Testis (tissue), 2 donors: Measurements from ENCODE around the gene BAZ1B.

Experiments
- CTCF ChIP-seq, 3 experiments: fragments of 450-650 bp in 2 of 3; fragments of 200-600 bp in 1 of 3; sonication (generic) in 1 of 3; IDR thresholded peaks; one replicate each; pipeline ENCODE4 v1.5.1; 2016 to 2019; ENCODE audit warnings: antibody characterized with exemption in 3 of 3, mild to moderate bottlenecking in 2 of 3, moderate library complexity in 1 of 3
- POLR2A ChIP-seq: fragments of 450-650 bp; IDR thresholded peaks from one replicate; pipeline ENCODE4 v1.6.1; 2017; ENCODE audit warnings: antibody characterized with exemption, mild to moderate bottlenecking, moderate library complexity

- no peak for TF ChIP-seq CTCF (IDR thresholded peaks at IDR 0.05)
- TF ChIP-seq POLR2A, result no peak
These were observed 84.3 kb downstream of the BAZ1B start for GRCh38 chr7:73437621-73438416.
